ENCODE data around the gene CIBAR2.

The CIBAR2 gene

GRCh38 chr16:85111184-85111583, 1.1 kb downstream of the CIBAR2 start:
- TF ChIP-seq, protein P1, sequence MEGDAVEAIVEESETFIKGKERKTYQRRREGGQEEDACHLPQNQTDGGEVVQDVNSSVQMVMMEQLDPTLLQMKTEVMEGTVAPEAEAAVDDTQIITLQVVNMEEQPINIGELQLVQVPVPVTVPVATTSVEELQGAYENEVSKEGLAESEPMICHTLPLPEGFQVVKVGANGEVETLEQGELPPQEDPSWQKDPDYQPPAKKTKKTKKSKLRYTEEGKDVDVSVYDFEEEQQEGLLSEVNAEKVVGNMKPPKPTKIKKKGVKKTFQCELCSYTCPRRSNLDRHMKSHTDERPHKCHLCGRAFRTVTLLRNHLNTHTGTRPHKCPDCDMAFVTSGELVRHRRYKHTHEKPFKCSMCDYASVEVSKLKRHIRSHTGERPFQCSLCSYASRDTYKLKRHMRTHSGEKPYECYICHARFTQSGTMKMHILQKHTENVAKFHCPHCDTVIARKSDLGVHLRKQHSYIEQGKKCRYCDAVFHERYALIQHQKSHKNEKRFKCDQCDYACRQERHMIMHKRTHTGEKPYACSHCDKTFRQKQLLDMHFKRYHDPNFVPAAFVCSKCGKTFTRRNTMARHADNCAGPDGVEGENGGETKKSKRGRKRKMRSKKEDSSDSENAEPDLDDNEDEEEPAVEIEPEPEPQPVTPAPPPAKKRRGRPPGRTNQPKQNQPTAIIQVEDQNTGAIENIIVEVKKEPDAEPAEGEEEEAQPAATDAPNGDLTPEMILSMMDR (IDR thresholded peaks at IDR 0.05; ENCODE audit: control insufficient read depth, insufficient read depth, low read depth, low read length, missing control alignments) = no peak
- no peak for DNase-seq (ENCODE audit: low read depth)
- H3K4me3 ChIP-seq (ENCODE audit: control insufficient read depth, low read depth, low read length) = no peak overlapping the region

- DNase-seq (ENCODE audit: low read depth) = no peak
- TF ChIP-seq, protein P1 (IDR thresholded peaks at IDR 0.05; ENCODE audit: control insufficient read depth, insufficient read depth, low read depth, low read length, missing control alignments) = no peak
- H3K4me3 ChIP-seq (ENCODE audit: control insufficient read depth, low read depth, low read length) = no peak overlapping the region
These were observed 2.2 kb downstream of the CIBAR2 start for GRCh38 chr16:85110105-85110504.

- TF ChIP-seq, protein P1 (IDR thresholded peaks at IDR 0.05; ENCODE audit: control insufficient read depth, insufficient read depth, low read depth, low read length, missing control alignments) = no peak
These were observed 4.7 kb downstream of the CIBAR2 start for GRCh38 chr16:85107532-85107931.

DNA sequence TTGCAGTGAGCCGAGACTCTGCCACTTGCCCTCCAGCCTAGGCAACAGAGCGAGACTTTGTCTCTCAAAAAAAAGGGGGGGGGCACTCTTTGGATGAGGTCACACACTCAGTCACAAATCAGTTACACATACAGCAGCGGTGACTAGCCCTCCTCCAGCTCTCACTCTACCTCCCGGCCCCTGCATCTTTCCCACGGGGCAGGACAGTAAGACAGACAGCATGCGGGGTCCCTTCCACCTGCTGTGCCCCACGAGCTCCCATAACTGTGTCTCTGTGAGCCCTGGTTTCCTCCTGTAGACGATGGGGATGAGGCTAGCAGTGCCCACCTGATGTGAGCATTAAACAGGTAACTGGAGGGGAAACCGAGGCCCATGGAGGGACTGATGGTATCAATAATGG, 5.2 kb downstream of the CIBAR2 start:
- TF ChIP-seq, protein P1 (IDR thresholded peaks at IDR 0.05; ENCODE audit: control insufficient read depth, insufficient read depth, low read depth, low read length, missing control alignments) = no peak
- no peak overlapping the region for H3K4me3 ChIP-seq (ENCODE audit: control insufficient read depth, low read depth, low read length)
- DNase-seq (ENCODE audit: low read depth) = no peak

More at GRCh38 chr16:85107532-85107931, 4.7 kb downstream of the CIBAR2 start:
- DNase-seq (ENCODE audit: low read depth) = no peak
- H3K4me3 ChIP-seq (ENCODE audit: control insufficient read depth, low read depth, low read length) = no peak overlapping the region

- DNase-seq (ENCODE audit: low read depth) = no peak
- no peak overlapping the region for H3K4me3 ChIP-seq (ENCODE audit: control insufficient read depth, low read depth, low read length)
- TF ChIP-seq, protein P1 (IDR thresholded peaks at IDR 0.05; ENCODE audit: control insufficient read depth, insufficient read depth, low read depth, low read length, missing control alignments) = no peak
These were observed 6.8 kb downstream of the CIBAR2 start for GRCh38 chr16:85105475-85105874.

DNA sequence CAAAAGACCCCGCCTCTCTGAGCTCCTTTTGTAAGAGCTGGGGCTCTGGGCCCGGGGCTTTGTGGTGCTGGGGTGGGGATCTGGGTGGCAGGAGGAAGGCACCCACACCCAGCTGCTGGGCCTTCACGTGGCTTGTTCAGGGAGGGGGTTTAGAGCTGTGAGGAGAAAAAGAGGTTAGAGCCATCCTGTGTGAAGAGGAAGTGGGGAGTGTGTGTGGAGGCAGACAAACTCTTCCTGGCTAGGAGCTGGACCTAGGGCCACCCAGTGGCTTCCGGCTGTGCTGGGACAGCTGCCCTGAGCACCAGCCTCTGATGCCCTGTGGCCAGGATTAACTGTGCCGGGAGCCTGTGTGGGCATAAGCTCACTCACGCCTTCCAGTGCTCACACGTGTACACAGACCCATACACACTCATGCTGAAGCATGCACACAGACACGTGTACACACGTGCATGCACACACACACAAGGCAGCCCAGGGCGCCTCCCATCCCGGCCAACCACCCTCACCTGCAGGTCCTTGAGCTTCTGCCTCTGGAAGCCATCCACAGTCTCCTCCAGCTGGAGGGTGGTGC, 7.4 kb downstream of the CIBAR2 start:
- no peak overlapping the region for H3K4me3 ChIP-seq (ENCODE audit: control insufficient read depth, low read depth, low read length)
- DNase-seq (ENCODE audit: low read depth) = no peak
- TF ChIP-seq, protein P1 (IDR thresholded peaks at IDR 0.05; ENCODE audit: control insufficient read depth, insufficient read depth, low read depth, low read length, missing control alignments) = no peak
